Measurements from ENCODE around the gene C4B.

C4B gene

DNA sequence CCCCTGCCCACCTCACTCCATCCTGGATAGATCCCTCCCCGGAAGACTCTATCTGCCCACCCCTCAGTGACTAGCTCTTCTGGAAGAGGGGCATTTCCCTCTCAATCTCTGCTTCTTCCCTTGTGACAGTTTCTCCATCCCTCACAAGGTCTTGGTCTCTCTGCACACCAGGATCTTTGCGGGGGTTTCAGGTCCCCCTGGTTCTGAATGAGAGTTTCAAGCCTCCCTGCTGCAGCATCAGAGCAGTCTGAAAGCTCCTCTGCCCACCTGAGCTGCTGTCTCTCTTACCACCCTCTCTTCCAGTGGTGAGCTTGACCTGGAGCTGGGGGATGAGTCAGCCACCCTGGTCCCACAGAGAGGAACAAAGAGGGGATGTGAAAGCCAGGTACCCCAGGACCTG lies 70.2 kb downstream of the C4B start:
- DNase-seq = no peak

Data from fibroblast of skin of back (primary cell).